Tibial nerve (tissue), 4 donors: ENCODE measurements around the gene CACTIN. TPM values are rescaled to one million over a fixed set of nuclear protein-coding genes. Genes with fewer than 3 reads are reported as not detected.

Source experiments
- DNase-seq, 2 donors: peaks; one replicate each; pipeline ENCODE4 v3.0.0-alpha.2; 2019; ENCODE audit warnings: low spot score in 2 of 2
- H3K27ac ChIP-seq, 4 donors: fragments of 200-600 bp; sonication (generic) in 3 of 4; one replicate each; pipeline ENCODE4 v1.5.1; 2017 to 2019; ENCODE audit warnings: mild to moderate bottlenecking in 1 of 4
- H3K27me3 ChIP-seq, 2 donors: fragments of 200-600 bp; sonication (generic) in 1 of 2; one replicate each; pipeline versions ENCODE4 v1.5.1 to v1.6.0; 2017 to 2019
- H3K36me3 ChIP-seq, 3 donors: fragments of 200-600 bp; sonication (generic); one replicate each; pipeline ENCODE4 v1.5.1; 2018 to 2019
- H3K4me1 ChIP-seq, 4 donors: fragments of 200-600 bp; sonication (generic) in 3 of 4; one replicate each; pipeline ENCODE4 v1.5.1; 2017 to 2019
- H3K4me3 ChIP-seq, 4 donors: fragments of 200-600 bp; sonication (generic) in 3 of 4; one replicate each; pipeline ENCODE4 v1.5.1; 2017 to 2019; ENCODE audit warnings: mild to moderate bottlenecking in 1 of 4, moderate library complexity in 1 of 4
- H3K9me3 ChIP-seq, 4 donors: fragments of 200-600 bp; sonication (generic) in 3 of 4; one replicate each; pipeline ENCODE4 v1.5.1; 2017 to 2019
- EP300 ChIP-seq, 2 donors: sonication (generic); formaldehyde crosslinking; IDR thresholded peaks; one replicate each; pipeline ENCODE4 v1.6.1; 2017; ENCODE audit warnings: antibody characterized with exemption in 2 of 2, mild to moderate bottlenecking in 1 of 2
- POLR2A ChIP-seq, 2 donors: fragments of 450-650 bp; IDR thresholded peaks; one replicate each; pipeline ENCODE4 v1.6.1; 2017; ENCODE audit warnings: antibody characterized with exemption in 2 of 2, mild to moderate bottlenecking in 2 of 2, moderate library complexity in 2 of 2
- WGBS, 2 donors: methylation state at CpG; one replicate each; pipeline ENCODE4 v1.1.5; 2018; 5-methylcytosine and 5-hydroxymethylcytosine counted together
- total RNA-seq, 4 donors: library from RNA; depleted of rRNA; stranded (reverse); fragments of >200 nt; gene quantifications; one replicate each; pipeline ENCODE4 v1.1.0, GENCODE V29; 2016
- TF ChIP-seq, protein P1 (sequence below), 5 experiments: fragments of 200-600 bp in 3 of 5; fragments of 450-650 bp in 2 of 5; sonication (generic) in 3 of 5; IDR thresholded peaks; one replicate each; pipeline ENCODE4 v1.5.1; 2016 to 2019; ENCODE audit warnings: antibody characterized with exemption in 5 of 5, mild to moderate bottlenecking in 3 of 5, moderate library complexity in 2 of 5

CACTIN gene
- total RNA-seq, 4 donors from 2014 or later: 22.9 to 59.1 (median 42.7) TPM

DNA sequence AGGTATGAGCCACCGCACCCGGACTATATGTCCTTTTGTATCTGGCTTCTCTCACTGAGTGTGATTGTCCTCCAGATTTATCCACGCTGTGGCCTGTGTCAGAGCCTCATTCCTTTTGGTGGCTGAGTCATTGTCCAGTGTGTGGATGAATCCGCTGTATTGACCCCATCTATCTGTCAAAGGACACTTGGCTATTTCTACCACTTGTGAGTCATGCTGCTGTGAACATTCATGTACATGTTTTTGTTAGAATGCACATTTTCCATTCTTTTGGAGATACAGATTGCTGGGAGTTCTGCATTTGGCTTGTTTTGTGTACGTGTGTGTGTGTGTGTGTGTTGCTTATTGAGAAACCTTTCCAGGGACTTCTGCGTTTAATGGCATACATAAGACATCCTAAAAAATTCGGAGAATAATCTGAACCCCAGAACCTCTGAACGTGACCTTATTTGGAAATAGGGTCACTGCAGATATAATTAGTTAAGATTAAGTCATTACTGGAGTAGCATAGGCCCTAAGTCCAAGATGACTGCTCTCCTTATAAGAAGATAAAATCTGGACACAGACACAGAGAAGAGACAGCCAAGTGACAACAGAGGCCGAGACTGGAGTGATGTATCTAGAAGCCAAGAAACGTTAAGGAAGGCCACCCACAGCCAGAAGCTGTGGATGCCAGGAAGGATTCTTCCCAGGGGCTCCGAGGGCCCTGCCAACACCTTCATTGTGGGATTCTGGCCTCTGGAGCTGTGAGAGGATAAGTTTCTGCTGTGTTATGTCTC, 46.2 kb downstream of the CACTIN start:
- Histone ChIP-seq H3K4me1 (peaks cover 0 to 33% (median 11%) of the 10 kb centered on the region in 4 donors), H3K27me3 (peaks cover 0 to 12% of the 10 kb centered on the region in 2 donors), H3K27ac (peak overlapping the region in 3 of 4 donors; percentile 45 to 73 (median 68)), H3K9me3 (no peaks in the 10 kb centered on the region), H3K36me3 (peaks cover 0 to 20% (median 0%) of the 10 kb centered on the region in 3 donors), H3K4me3 (no peak overlapping the region)
- WGBS, 2 donors: 30 to 35% methylated on average over 11 of the region's 11 CpGs
- TF ChIP-seq, protein P1, sequence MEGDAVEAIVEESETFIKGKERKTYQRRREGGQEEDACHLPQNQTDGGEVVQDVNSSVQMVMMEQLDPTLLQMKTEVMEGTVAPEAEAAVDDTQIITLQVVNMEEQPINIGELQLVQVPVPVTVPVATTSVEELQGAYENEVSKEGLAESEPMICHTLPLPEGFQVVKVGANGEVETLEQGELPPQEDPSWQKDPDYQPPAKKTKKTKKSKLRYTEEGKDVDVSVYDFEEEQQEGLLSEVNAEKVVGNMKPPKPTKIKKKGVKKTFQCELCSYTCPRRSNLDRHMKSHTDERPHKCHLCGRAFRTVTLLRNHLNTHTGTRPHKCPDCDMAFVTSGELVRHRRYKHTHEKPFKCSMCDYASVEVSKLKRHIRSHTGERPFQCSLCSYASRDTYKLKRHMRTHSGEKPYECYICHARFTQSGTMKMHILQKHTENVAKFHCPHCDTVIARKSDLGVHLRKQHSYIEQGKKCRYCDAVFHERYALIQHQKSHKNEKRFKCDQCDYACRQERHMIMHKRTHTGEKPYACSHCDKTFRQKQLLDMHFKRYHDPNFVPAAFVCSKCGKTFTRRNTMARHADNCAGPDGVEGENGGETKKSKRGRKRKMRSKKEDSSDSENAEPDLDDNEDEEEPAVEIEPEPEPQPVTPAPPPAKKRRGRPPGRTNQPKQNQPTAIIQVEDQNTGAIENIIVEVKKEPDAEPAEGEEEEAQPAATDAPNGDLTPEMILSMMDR (IDR thresholded peaks at IDR 0.05): no peak
- TF ChIP-seq EP300 (IDR thresholded peaks at IDR 0.05): peak in 1 of 2 donors; percentile 14
- no peak for TF ChIP-seq POLR2A (IDR thresholded peaks at IDR 0.05)
- DNase-seq: no peak

DNA sequence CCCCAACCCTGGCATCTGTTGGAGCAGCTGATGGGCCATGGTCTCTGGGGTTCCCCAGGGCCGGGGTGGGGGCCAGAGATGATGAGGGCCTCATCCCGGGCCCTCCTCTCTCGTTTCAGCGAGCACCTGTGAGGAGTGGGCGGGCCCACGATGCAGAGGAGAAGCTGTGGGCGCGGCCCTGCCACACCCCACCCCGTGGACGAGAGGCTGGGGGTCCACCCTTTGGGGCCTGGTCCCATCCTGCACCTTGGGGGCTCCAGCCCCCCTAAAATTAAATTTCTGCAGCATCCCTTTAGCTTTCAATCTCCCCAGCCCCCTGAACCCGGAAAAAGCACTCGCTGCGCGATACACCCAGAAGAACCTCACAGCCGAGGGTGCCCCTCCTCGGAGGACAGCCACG, 48.2 kb downstream of the CACTIN start:
- H3K27ac ChIP-seq: peak overlapping the region in 1 of 4 donors; percentile 50
- H3K4me1 ChIP-seq: peaks cover 0 to 50% (median 17%) of the 10 kb centered on the region in 4 donors
- 70 to 81% methylated on average over 11 to 17 of the region's 17 CpGs for WGBS, 2 donors
- DNase-seq: no peak
- no peaks in the 10 kb centered on the region for H3K27me3 ChIP-seq
- H3K9me3 ChIP-seq: no peaks in the 10 kb centered on the region
- peaks cover 0 to 33% (median 2%) of the 10 kb centered on the region in 3 donors for H3K36me3 ChIP-seq
- H3K4me3 ChIP-seq: no peak overlapping the region
- TF ChIP-seq, protein P1 (IDR thresholded peaks at IDR 0.05): no peak
- TF ChIP-seq POLR2A (IDR thresholded peaks at IDR 0.05): no peak
- no peak for TF ChIP-seq EP300 (IDR thresholded peaks at IDR 0.05)

DNA sequence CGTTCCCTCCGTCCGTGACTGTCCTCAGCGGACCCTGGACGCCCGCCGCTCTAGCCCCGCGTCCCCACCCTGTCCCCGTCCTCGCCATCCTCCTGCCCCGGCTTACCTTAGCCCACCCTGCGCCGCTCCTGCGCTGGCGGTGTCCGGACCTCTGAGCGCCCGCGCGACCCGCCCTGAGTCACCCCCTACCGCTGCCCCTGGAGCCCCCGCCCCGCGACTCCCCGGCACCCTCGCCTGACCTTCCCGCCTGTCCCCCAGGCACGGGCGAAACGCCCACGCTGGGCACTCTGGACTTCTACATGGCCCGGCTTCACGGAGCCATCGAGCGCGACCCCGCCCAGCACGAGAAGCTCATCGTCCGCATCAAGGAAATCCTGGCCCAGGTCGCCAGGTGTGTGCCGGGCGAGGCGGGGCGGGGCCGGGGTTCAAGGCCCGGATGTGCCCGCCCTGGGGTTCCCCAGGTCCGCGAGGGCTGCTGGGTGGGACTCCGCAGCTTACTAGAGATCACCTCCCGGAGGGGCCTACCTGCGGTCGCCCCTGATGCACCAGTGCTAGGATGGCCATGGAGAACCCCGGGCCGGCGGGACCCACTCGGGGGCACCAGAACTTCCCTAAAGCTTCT, 48.8 kb downstream of the CACTIN start:
- Histone ChIP-seq H3K36me3 (peaks cover 0 to 33% (median 2%) of the 10 kb centered on the region in 3 donors), H3K27ac (peak overlapping the region in 2 of 4 donors; percentile 80 to 82), H3K4me1 (peaks cover 0 to 54% (median 17%) of the 10 kb centered on the region in 4 donors), H3K9me3 (no peaks in the 10 kb centered on the region), H3K4me3 (no peak overlapping the region), H3K27me3 (no peaks in the 10 kb centered on the region)
- 82 to 87% methylated on average over 50 to 52 of the region's 60 CpGs for WGBS, 2 donors
- DNase-seq: no peak
- TF ChIP-seq EP300 (IDR thresholded peaks at IDR 0.05) (no peak), POLR2A (IDR thresholded peaks at IDR 0.05) (no peak)
- TF ChIP-seq, protein P1 (IDR thresholded peaks at IDR 0.05): no peak

DNA sequence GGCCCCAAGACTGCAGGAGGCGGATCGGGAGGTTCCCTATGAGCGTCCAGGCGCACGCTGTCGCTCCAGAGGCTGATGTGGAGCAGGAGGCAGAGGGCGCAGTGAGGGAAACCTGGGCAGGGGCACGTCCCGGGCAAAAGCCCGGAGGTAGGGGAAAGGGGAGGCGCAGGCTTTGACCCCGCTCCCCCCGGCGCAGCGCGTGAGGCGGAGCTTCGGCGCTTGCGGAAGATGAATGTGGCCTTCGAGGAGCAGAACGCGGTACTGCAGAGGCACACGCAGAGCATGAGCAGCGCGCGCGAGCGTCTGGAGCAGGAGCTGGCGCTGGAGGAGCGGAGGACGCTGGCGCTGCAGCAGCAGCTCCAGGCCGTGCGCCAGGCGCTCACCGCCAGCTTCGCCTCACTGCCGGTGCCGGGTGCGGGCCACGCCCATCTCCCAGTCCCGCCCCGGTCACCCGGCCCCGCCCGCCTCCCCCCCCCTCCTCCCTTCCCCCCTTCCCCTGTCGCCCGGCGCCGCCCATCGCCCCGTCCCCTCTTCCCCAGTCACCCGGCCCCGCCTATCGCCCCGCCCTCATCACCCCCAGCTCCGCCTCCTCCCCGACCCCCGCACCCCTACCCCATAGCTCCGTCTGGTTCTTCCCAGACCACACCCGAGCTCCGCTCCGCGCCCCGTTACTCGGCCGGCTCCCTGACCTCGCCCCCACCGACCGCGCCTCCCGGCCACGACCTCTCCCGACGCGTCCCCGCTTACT, 49.7 kb downstream of the CACTIN start:
- Histone ChIP-seq H3K27me3 (no peaks in the 10 kb centered on the region), H3K4me1 (peaks cover 0 to 58% (median 17%) of the 10 kb centered on the region in 4 donors), H3K4me3 (peak overlapping the region in 3 of 4 donors; percentile 10 to 40 (median 26)), H3K9me3 (no peaks in the 10 kb centered on the region), H3K27ac (peak overlapping the region in 3 of 4 donors; percentile 57 to 82 (median 80)), H3K36me3 (peaks cover 0 to 33% (median 2%) of the 10 kb centered on the region in 3 donors)
- peak in 1 of 2 donors; percentile 29 for TF ChIP-seq POLR2A (IDR thresholded peaks at IDR 0.05)
- TF ChIP-seq, protein P1 (IDR thresholded peaks at IDR 0.05): no peak
- TF ChIP-seq EP300 (IDR thresholded peaks at IDR 0.05): peak in 1 of 2 donors; percentile 34
- DNase-seq: no peak
- 42% methylated on average over 72 to 75 of the region's 78 CpGs for WGBS, 2 donors
